ENCODE data around the gene CIT. TPM values are rescaled to one million over a fixed set of nuclear protein-coding genes. Genes with fewer than 3 reads are reported as not detected.

Gene CIT
- total and polyA plus RNA-seq, 10 of the 15 experiments (the other 5 are each of a cell fraction or from before 2014, with no cell fraction given), result 1.0 to 38.2 (median 14.9) TPM

GRCh38 chr12:119681728-119682638, 195.1 kb downstream of the CIT start:
- BruUV-seq (replicated peaks), result no TSS peak
- in situ Hi-C loops (cut with MboI) (no loop called here), intact Hi-C loops (cut with micrococcal nuclease; ENCODE audit: unreplicated experiment) (no loop called here)
- FAIRE-seq (peak; percentile 76), DNase-seq (ENCODE audit: low read depth, low spot score) (peak; percentile 51), ATAC-seq (peak; percentile 93)
- H4K20me1 ChIP-seq (ENCODE audit: control insufficient read depth, insufficient read depth), result no peaks in the 10 kb centered on the region
- H3K4me3 ChIP-seq, result peak overlapping the region; percentile 9; the same call in 1 of the 2 replicates
- H3K36me3 ChIP-seq (ENCODE audit: control insufficient read depth in 2 of 2, insufficient read depth in 2 of 2, low read length in 1 of 2), result peaks cover 17 to 21% of the 10 kb centered on the region in 2 experiments
- no peaks in the 10 kb centered on the region for H3K79me2 ChIP-seq (ENCODE audit: control insufficient read depth, insufficient read depth, low read length)
- peak overlapping the region; percentile 7; the same call in 1 of the 2 replicates for H3K9ac ChIP-seq (ENCODE audit: control insufficient read depth, insufficient read depth, low read length)
- ChIA-PET CTCF (interaction anchor here (0.7 to 8.6 kb wide), 10 partner anchors 11 to 238 kb away, joined by 3 to 91 read pairs (median 8); partner anchors contain the start of gene PRKAB1), RAD21 (ENCODE audit: unreplicated experiment) (interaction anchor here (0.9 to 5.0 kb wide), 8 partner anchors 10 to 220 kb away, joined by 3 to 41 read pairs (median 4); partner anchors contain the start of gene PRKAB1), SMC1A (ENCODE audit: uncharacterized antibody, unreplicated experiment) (interaction anchor here (0.6 to 5.7 kb wide), 9 partner anchors 12 to 182 kb away, joined by 3 to 83 read pairs (median 4); partner anchors contain the start of gene PRKAB1), POLR2A (interaction anchor here (2.2 to 3.9 kb wide), 2 partner anchors 12 to 17 kb away, joined by 12 to 54 read pairs; partner anchors contain the start of gene PRKAB1)
- WGBS (ENCODE audit: insufficient coverage, insufficient replicate concordance, low lambda C conversion rate, missing lambda C conversion rate), result 18% methylated on average over 9 of the region's 9 CpGs
- H3K27ac ChIP-seq (ENCODE audit: control insufficient read depth, insufficient read depth), result peak overlapping the region; percentile 77
- H3K4me2 ChIP-seq (ENCODE audit: control insufficient read depth, insufficient read depth), result peak overlapping the region; percentile 44
- H3K9me3 ChIP-seq (replicated peaks; ENCODE audit: control insufficient read depth, insufficient read depth, low read length), result no peaks in the 10 kb centered on the region
- peaks cover 20% of the 10 kb centered on the region for H3K4me1 ChIP-seq (ENCODE audit: control insufficient read depth, insufficient read depth, low read length)
- no peak overlapping the region for H2AFZ ChIP-seq (ENCODE audit: control insufficient read depth, low read depth, low read length)
- no peaks in the 10 kb centered on the region for H3K27me3 ChIP-seq (replicated peaks in 1 of 2; ENCODE audit: control insufficient read depth in 2 of 2, insufficient read depth in 2 of 2, low read length in 1 of 2)
- no peak for TF ChIP-seq ZBTB4 (CRISPR knock-in tag; IDR thresholded peaks at IDR 0.05)
- 0 out of 2 replicates have a peak, but pooled peaks have one; percentile 48 for TF ChIP-seq NFIC (IDR thresholded peaks at IDR 0.05; ENCODE audit: low read depth, low read length)
- TF ChIP-seq JUNB (IDR thresholded peaks at IDR 0.05), result peak; percentile 44
- no peak for TF ChIP-seq BMI1 (IDR thresholded peaks at IDR 0.05; ENCODE audit: borderline replicate concordance)
- TF ChIP-seq EP300 (IDR thresholded peaks at IDR 0.05; ENCODE audit: borderline replicate concordance in 1 of 2, control insufficient read depth in 1 of 2, low read depth in 2 of 2, low read length in 2 of 2), result peak in 1 of 2 experiments; percentile 25; a peak in 1 of 4 replicates
- TF ChIP-seq RELA (IDR thresholded peaks at IDR 0.05; ENCODE audit: borderline replicate concordance, partially characterized antibody), result peak; percentile 61
- 0 out of 2 replicates have a peak, but pooled peaks have one; percentile 23 for TF ChIP-seq PAX5 (IDR thresholded peaks at IDR 0.05; ENCODE audit: borderline replicate concordance, low read depth, low read length)
- TF ChIP-seq CBFB (IDR thresholded peaks at IDR 0.05; ENCODE audit: low read depth), result peak; percentile 42; the same call in 1 of the 2 replicates
- peak; percentile 42; the same call in 1 of the 2 replicates for TF ChIP-seq RUNX3 (IDR thresholded peaks at IDR 0.05; ENCODE audit: low read length)
- peak; percentile 46 for TF ChIP-seq EED (IDR thresholded peaks at IDR 0.05; ENCODE audit: low read depth)
- TF ChIP-seq POLR2A (IDR thresholded peaks at IDR 0.05; ENCODE audit: low read depth, low read length), result peak; percentile 46; the same call in 1 of the 2 replicates
- TF ChIP-seq IKZF1 (conservative IDR thresholded peaks at IDR 0.05), result peak; percentile 12
- peak; percentile 19; the same call in 1 of the 2 replicates for TF ChIP-seq PML (IDR thresholded peaks at IDR 0.05; ENCODE audit: low read length)
- peak; percentile 10 for TF ChIP-seq MEF2B (IDR thresholded peaks at IDR 0.05; ENCODE audit: partially characterized antibody, poor library complexity, severe bottlenecking)
- no peak for TF ChIP-seq SUPT20H (IDR thresholded peaks at IDR 0.05; ENCODE audit: borderline replicate concordance, control insufficient read depth, low read depth, low read length)
- no peak for TF ChIP-seq ELK1 (IDR thresholded peaks at IDR 0.05; ENCODE audit: low read depth, low read length)
- TF ChIP-seq BCL11A (IDR thresholded peaks at IDR 0.05; ENCODE audit: low read depth, low read length), result 0 out of 2 replicates have a peak, but pooled peaks have one; percentile 6
- TF ChIP-seq MEF2A (IDR thresholded peaks at IDR 0.05; ENCODE audit: insufficient read depth, low read depth, low read length), result peak; percentile 21; the same call in 1 of the 2 replicates
- TF ChIP-seq TCF12 (IDR thresholded peaks at IDR 0.05; ENCODE audit: low read depth, low read length), result no peak
